ENCODE measurements around the gene REX1BD. TPM values are rescaled to one million over a fixed set of nuclear protein-coding genes. Genes with fewer than 3 reads are reported as not detected.

REX1BD gene
- total and polyA plus RNA-seq, 2 donors (not counting 3 experiments of a cell fraction or from before 2014, with no cell fraction given), result 64.4 to 90.9 TPM

GRCh38 chr19:18577365-18577914 lies 11.2 kb upstream of the REX1BD start:
- Histone ChIP-seq H3K27ac (ENCODE audit: insufficient read depth, low read depth, low read length) (no peak overlapping the region), H3K36me3 (ENCODE audit: control insufficient read depth in 2 of 2, extremely low read depth in 1 of 2, insufficient read depth in 2 of 2, low read length in 2 of 2) (peaks cover 4 to 19% of the 10 kb centered on the region in 2 experiments), H3K9ac (replicated peaks; ENCODE audit: extremely low read depth, insufficient read depth, low read length) (no peak overlapping the region), H3K4me1 (ENCODE audit: control insufficient read depth, extremely low read depth, insufficient read depth, low read length) (peaks cover 13% of the 10 kb centered on the region), H3K27me3 (ENCODE audit: control insufficient read depth in 2 of 2, insufficient read depth in 2 of 2, low read length in 2 of 2) (no peaks in the 10 kb centered on the region), H3K79me2 (ENCODE audit: control insufficient read depth, insufficient read depth, low read length) (peaks cover 17% of the 10 kb centered on the region), H2AFZ (ENCODE audit: low read depth, low read length) (no peak overlapping the region), H4K20me1 (replicated peaks; ENCODE audit: control insufficient read depth, extremely low read depth, insufficient read depth, low read length) (no peaks in the 10 kb centered on the region), H3K9me3 (replicated peaks; ENCODE audit: control insufficient read depth, insufficient read depth, low read length) (no peaks in the 10 kb centered on the region), H3K9me1 (replicated peaks; ENCODE audit: control insufficient read depth, extremely low read depth, insufficient read depth, low read length) (no peaks in the 10 kb centered on the region), H3K4me2 (ENCODE audit: insufficient read depth, low read length) (no peak overlapping the region), H3K4me3 (replicated peaks in 1 of 3; ENCODE audit: insufficient read depth in 1 of 3, low read depth in 1 of 3, low read length in 3 of 3) (no peak overlapping the region)
- BruUV-seq (replicated peaks), result no TSS peak
- no peak for TF ChIP-seq MYC (IDR thresholded peaks at IDR 0.05; ENCODE audit: low read depth, low read length)
- no peak for TF ChIP-seq POLR2AphosphoS5 (IDR thresholded peaks at IDR 0.05; ENCODE audit: insufficient read depth, low read depth, low read length)
- TF ChIP-seq JUN (IDR thresholded peaks at IDR 0.05; ENCODE audit: borderline replicate concordance, insufficient read depth, insufficient read length, low read depth), result no peak
- TF ChIP-seq GATA2 (IDR thresholded peaks at IDR 0.05; ENCODE audit: insufficient read depth, insufficient read length, low read depth, low read length), result no peak
- no peak for TF ChIP-seq POLR2A (IDR thresholded peaks at IDR 0.05; ENCODE audit: low read depth, low read length)
- TF ChIP-seq EZH2 (IDR thresholded peaks at IDR 0.05; ENCODE audit: borderline replicate concordance, low read depth, low read length, severe bottlenecking), result no peak
- TF ChIP-seq CTCF (IDR thresholded peaks at IDR 0.05; ENCODE audit: extremely low read depth in 1 of 2, insufficient read depth in 1 of 2, low read depth in 1 of 2, low read length in 2 of 2), result no peak
- no peak for TF ChIP-seq FOS (IDR thresholded peaks at IDR 0.05; ENCODE audit: borderline replicate concordance, insufficient read depth, low read length)
- ChIA-PET CTCF (interaction anchor here (1.4 to 2.3 kb wide), 3 partner anchors 12 to 56 kb away, joined by 3 to 8 read pairs (median 4); partner anchors contain the start of genes ELL and REX1BD), POLR2A (no interaction called here)
- FAIRE-seq (no peak), DNase-seq (ENCODE audit: low read depth, low spot score) (no peak)
- dilution Hi-C loops (cut with MboI; ENCODE audit: extremely low pct_ligation_motif_present, low sequenced_read_pairs) (no loop called here), intact Hi-C loops (cut with micrococcal nuclease) (no loop called here)
